WERI-Rb-1 (cell line): ENCODE data around the gene DAG1.

Experiments
- DNase-seq: peaks from one replicate; pipeline ENCODE4 v3.0.0-alpha.2; 2020
- H3K27ac ChIP-seq: fragments of 250-450 bp; sonication (Bioruptor Pico); 2 replicates; pipeline ENCODE4 v1.5.1; 2020; ENCODE audit warnings: mild to moderate bottlenecking, moderate library complexity
- H3K27me3 ChIP-seq: fragments of 250-450 bp; sonication (Bioruptor Pico); 2 replicates; pipeline ENCODE4 v1.5.1; 2021; ENCODE audit warnings: mild to moderate bottlenecking, low read depth, moderate library complexity; ENCODE audit not compliant: insufficient read depth, severe bottlenecking
- H3K36me3 ChIP-seq: fragments of 250-450 bp; sonication (Bioruptor Pico); 2 replicates; pipeline ENCODE4 v1.5.1; 2020; ENCODE audit warnings: mild to moderate bottlenecking, moderate library complexity
- H3K4me3 ChIP-seq: 2 replicates; pipeline ENCODE4 v1.5.1; 2011; ENCODE audit warnings: low read depth, mild to moderate bottlenecking, control low read depth, low read length
- H3K9me3 ChIP-seq: fragments of 250-450 bp; sonication (Bioruptor Pico); 2 replicates; pipeline ENCODE4 v1.5.1; 2021; ENCODE audit warnings: mild to moderate bottlenecking, moderate library complexity; ENCODE audit not compliant: severe bottlenecking
- TF ChIP-seq, protein P1 (sequence below): IDR thresholded peaks from 2 replicates; pipeline ENCODE4 v1.5.1; 2011; ENCODE audit warnings: low read depth, mild to moderate bottlenecking, control low read depth, inconsistent platforms, low read length

DAG1 gene

DNA sequence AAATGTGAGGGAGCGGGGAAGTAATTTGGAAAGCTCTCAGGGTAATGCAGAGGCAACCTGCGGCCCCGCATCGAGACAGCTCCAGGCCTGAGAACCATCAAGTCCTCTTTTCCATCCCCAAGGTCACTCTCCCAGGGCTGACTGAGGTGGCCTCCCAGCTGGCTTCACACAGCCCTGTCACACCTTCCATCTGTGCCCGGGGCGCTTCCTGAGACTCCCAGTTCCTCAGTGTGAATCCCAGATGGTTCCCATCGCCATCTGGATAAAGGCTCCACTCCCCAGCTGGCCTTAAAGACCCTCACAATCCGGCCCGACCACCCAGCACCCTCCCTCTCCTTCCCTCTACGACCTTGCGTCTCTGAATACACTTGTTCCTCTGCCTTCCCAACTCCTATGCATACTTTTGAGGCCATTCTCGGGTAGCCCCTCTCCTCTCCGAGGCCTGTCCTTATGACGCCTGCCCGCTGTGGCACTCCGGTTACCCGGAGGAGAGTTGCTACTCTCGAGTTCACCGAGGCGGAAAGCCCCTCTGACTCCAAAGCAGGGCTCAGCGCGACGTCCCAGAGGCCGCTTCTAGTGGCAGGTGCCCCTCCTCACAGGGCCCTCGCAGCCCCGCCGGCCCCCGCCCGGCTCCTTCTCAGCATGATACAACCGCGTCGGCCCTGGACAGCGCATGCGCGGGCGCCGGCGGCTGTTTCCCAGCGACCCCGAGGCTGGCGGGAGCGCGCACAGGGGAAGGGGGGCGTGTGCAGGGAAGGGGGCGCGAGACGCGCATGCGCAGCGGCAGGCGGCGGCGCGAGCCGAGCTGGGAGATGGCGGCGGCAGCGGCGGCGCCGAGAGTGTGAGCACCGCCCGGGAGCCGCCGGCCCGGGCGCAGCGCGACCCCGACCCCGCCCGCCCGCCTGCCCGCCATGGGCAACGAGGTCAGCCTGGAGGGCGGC is 83.9 kb downstream of the DAG1 start, which contains the start of gene BSN:
Gene BSN, plus strand, starts transcription at position 786 of the 941 bp plus-strand sequence. Its CDS starts 126 bp downstream, at position 912.
- peak within 1 kb of the TSS; percentile 86 for H3K27ac ChIP-seq
- peak; percentile 95 for DNase-seq
- no peaks in the 10 kb centered on the region for H3K27me3 ChIP-seq

GRCh38 chr3:49554633-49555265 is 84.7 kb downstream of the DAG1 start:
- Histone ChIP-seq H3K27ac (peak overlapping the region; percentile 54), H3K36me3 (peaks cover 10% of the 10 kb centered on the region), H3K4me3 (peak overlapping the region; percentile 80), H3K9me3 (no peaks in the 10 kb centered on the region), H3K27me3 (no peaks in the 10 kb centered on the region)
- no peak for DNase-seq
- TF ChIP-seq, protein P1, sequence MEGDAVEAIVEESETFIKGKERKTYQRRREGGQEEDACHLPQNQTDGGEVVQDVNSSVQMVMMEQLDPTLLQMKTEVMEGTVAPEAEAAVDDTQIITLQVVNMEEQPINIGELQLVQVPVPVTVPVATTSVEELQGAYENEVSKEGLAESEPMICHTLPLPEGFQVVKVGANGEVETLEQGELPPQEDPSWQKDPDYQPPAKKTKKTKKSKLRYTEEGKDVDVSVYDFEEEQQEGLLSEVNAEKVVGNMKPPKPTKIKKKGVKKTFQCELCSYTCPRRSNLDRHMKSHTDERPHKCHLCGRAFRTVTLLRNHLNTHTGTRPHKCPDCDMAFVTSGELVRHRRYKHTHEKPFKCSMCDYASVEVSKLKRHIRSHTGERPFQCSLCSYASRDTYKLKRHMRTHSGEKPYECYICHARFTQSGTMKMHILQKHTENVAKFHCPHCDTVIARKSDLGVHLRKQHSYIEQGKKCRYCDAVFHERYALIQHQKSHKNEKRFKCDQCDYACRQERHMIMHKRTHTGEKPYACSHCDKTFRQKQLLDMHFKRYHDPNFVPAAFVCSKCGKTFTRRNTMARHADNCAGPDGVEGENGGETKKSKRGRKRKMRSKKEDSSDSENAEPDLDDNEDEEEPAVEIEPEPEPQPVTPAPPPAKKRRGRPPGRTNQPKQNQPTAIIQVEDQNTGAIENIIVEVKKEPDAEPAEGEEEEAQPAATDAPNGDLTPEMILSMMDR, result no peak

More for the DNA sequence above, 83.9 kb downstream of the DAG1 start, which contains the start of gene BSN:
- H3K4me3 ChIP-seq, result peak within 1 kb of the TSS; percentile 80
- peaks cover 10% of the 10 kb centered on the region for H3K36me3 ChIP-seq
- TF ChIP-seq, protein P1, result no peak
- no peaks in the 10 kb centered on the region for H3K9me3 ChIP-seq

DNA sequence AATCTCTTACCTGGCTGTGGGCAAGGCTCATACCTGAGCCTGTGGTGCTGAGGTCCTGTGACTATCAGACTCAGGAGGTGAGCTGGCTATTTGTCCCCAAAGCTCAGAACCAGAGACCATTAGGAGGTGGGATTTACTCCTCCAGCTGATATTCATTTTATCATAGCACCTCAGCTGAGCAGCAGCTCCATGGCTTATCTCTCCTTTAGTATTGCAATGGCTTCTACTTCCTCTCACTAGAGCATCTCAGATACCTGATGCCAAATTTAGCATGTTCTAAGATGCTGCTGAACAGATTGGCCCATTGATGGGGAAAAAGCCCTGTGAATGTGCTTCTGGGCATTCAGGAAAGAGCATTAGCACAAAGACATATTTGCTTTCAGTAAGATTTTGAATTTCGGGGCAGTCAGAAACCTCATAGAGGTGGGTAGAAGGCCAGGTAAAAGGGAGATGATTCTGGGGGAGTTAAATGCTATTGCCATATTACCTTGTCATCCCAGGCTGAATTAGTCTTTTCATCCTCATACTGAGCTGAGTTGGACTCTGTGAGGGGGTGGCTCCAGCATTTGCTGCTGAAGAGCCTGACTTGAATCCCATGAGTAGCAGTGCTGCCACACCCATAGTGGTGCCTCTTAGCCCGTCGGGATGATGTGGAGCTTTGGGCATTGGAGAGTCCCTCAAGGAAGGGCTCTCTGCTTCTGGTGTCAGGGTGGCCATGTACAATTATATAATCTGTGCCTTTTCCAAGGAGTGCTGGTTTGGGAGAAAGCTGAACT is 86.6 kb downstream of the DAG1 start:
- Histone ChIP-seq H3K27ac (no peak overlapping the region), H3K27me3 (no peaks in the 10 kb centered on the region), H3K9me3 (no peaks in the 10 kb centered on the region), H3K36me3 (peaks cover 10% of the 10 kb centered on the region), H3K4me3 (no peak overlapping the region)
- no peak for DNase-seq
- TF ChIP-seq, protein P1, result no peak

DNA sequence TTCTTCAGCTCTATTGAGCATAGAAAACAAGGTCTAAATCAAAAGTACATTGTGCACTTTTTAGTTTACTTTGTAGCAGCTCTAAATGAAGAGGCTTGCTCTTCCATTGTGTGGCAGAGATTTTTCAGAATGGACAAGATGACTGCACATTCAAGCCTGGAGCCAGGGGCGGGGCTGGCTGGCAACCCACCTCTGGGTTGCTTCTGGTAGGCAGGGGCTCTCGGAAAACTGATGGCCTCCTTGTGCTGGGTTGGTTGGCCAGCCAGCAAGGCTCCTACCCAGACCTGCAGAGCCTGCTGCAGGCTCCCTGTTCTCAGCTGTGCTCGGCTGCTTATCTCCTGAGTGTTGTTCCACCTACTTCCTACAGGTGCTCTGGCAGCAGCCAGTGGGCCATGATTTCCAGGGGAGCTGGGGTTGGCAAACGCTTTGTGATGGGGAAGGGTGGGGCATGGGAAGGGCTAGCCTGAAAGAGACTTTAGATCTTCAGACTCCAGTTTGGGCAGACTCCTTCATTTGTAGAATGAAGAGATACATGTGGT is 93.0 kb downstream of the DAG1 start:
- H3K27ac ChIP-seq, result no peak overlapping the region
- H3K4me3 ChIP-seq, result no peak overlapping the region
- peaks cover 4% of the 10 kb centered on the region; the same call in 1 of the 2 replicates for H3K36me3 ChIP-seq
- TF ChIP-seq, protein P1, result no peak
- H3K27me3 ChIP-seq, result no peaks in the 10 kb centered on the region
- DNase-seq, result no peak
- H3K9me3 ChIP-seq, result no peaks in the 10 kb centered on the region

GRCh38 chr3:49563766-49564165 is 93.7 kb downstream of the DAG1 start:
- H3K36me3 ChIP-seq, result peaks cover 4% of the 10 kb centered on the region; the same call in 1 of the 2 replicates
- H3K4me3 ChIP-seq, result no peak overlapping the region
- H3K27me3 ChIP-seq, result no peaks in the 10 kb centered on the region
- H3K27ac ChIP-seq, result no peak overlapping the region
- no peaks in the 10 kb centered on the region for H3K9me3 ChIP-seq
- DNase-seq, result no peak
- TF ChIP-seq, protein P1, result no peak
